RWPE1 (cell line): ENCODE data around the gene PTPRF.

Experiments
- CTCF ChIA-PET: fragments of 350-600 bp; sonication (Branson Sonifier 250); formaldehyde crosslinking; extraction: SDS; loops from one replicate; lab custom pipeline; 2021; lab: Yijun Ruan, JAX
- POLR2A ChIA-PET: fragments of 400-600 bp; formaldehyde crosslinking; extraction: SDS; loops from one replicate; lab custom pipeline; 2020; ENCODE audit warnings: antibody characterized with exemption; ENCODE audit not compliant: low non-redundant PET; lab: Yijun Ruan, JAX
- DNase-seq: peaks from one replicate; pipeline ENCODE4 v3.0.0; 2012; ENCODE audit warnings: low spot score
- H3K27ac ChIP-seq: fragments of 450-650 bp; 2 replicates; pipeline ENCODE4 v1.5.1; 2017
- TF ChIP-seq, protein P1 (sequence below): fragments of 450-650 bp; conservative IDR thresholded peaks from 2 replicates; pipeline ENCODE4 v1.5.1; 2017; ENCODE audit warnings: low read depth, mild to moderate bottlenecking

PTPRF gene

GRCh38 chr1:43619314-43619790 is 88.7 kb downstream of the PTPRF start:
- CTCF ChIA-PET, result no interaction called here
- TF ChIP-seq, protein P1, sequence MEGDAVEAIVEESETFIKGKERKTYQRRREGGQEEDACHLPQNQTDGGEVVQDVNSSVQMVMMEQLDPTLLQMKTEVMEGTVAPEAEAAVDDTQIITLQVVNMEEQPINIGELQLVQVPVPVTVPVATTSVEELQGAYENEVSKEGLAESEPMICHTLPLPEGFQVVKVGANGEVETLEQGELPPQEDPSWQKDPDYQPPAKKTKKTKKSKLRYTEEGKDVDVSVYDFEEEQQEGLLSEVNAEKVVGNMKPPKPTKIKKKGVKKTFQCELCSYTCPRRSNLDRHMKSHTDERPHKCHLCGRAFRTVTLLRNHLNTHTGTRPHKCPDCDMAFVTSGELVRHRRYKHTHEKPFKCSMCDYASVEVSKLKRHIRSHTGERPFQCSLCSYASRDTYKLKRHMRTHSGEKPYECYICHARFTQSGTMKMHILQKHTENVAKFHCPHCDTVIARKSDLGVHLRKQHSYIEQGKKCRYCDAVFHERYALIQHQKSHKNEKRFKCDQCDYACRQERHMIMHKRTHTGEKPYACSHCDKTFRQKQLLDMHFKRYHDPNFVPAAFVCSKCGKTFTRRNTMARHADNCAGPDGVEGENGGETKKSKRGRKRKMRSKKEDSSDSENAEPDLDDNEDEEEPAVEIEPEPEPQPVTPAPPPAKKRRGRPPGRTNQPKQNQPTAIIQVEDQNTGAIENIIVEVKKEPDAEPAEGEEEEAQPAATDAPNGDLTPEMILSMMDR, result no peak
- POLR2A ChIA-PET, result no interaction called here
- DNase-seq, result no peak
- no peak overlapping the region for H3K27ac ChIP-seq

DNA sequence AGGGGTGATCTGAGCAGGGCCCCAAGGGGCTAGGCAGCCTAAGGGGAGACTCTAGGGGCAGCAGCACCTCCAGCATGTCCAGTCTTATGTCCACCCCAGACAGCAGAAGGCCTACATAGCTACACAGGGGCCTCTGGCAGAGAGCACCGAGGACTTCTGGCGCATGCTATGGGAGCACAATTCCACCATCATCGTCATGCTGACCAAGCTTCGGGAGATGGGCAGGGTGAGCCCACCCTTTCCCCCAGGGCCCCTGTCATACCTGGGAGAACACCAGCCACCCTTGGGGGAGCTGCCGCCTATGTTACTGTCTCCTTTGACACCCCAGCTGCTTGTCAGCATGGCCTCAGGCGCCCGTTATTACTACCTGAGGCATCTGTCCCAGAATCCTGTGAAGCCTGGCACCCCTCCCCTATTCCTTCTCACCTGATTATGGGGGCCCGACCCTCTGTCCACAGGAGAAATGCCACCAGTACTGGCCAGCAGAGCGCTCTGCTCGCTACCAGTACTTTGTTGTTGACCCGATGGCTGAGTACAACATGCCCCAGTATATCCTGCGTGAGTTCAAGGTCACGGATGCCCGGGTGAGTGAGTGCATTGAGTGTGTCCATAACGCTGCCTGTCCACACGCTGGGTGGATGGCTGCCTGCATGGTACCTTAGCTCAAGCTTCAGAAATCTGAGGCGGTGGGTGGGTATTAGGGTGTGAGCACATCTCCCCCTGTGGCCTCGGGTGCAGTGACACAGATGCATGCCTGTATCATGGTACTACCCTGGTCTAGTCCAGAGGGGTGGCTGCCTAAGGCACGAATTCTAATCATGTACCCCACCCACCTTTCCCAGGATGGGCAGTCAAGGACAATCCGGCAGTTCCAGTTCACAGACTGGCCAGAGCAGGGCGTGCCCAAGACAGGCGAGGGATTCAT is 89.6 kb downstream of the PTPRF start:
- DNase-seq, result no peak
- CTCF ChIA-PET, result no interaction called here
- TF ChIP-seq, protein P1, result no peak
- POLR2A ChIA-PET, result no interaction called here
- H3K27ac ChIP-seq, result peak overlapping the region; percentile 44; the same call in 1 of the 2 replicates

DNA sequence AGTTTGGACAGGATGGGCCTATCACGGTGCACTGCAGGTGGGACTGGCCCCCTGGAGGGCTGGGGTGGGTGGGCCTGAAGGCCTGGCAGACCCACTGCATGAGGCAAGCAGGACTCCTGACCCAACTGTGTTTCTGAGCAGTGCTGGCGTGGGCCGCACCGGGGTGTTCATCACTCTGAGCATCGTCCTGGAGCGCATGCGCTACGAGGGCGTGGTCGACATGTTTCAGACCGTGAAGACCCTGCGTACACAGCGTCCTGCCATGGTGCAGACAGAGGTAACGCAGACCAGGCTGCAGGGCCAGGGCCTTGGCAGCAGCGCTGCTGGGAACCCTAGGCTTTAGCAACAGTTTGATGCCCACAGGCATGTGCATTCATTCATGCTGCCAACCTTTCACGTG is 90.3 kb downstream of the PTPRF start:
- TF ChIP-seq, protein P1, result no peak
- POLR2A ChIA-PET, result no interaction called here
- no peak for DNase-seq
- CTCF ChIA-PET, result no interaction called here
- H3K27ac ChIP-seq, result peak overlapping the region; percentile 44; the same call in 1 of the 2 replicates

DNA sequence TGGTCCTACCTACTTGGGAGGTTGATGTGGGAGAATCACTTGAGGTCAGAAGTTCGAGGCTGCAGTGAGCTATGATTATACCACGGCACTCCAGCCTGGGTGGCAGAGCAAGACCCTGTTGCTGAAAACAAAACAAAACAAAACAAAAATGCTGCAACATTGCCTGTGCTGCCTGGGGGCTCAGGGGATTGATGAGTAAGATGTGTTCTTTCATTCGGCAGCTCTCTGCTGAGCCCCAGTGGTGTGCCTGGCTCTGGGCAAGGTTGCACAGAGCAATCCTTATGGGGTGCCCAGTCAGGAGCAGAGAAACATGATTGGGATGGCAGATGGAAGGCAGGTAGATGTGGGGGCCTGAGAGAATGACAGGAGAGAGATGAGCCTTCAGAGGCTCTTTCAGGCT is 90.7 kb downstream of the PTPRF start:
- TF ChIP-seq, protein P1, result no peak
- H3K27ac ChIP-seq, result peak overlapping the region; percentile 44; the same call in 1 of the 2 replicates
- POLR2A ChIA-PET, result interaction anchor here (0.6 kb wide), 1 partner anchor 29 kb away, joined by 3 read pairs; no protein-coding TSS in a partner anchor
- no peak for DNase-seq
- CTCF ChIA-PET, result no interaction called here

GRCh38 chr1:43621861-43622260 is 91.2 kb downstream of the PTPRF start:
- H3K27ac ChIP-seq, result peak overlapping the region; percentile 44; the same call in 1 of the 2 replicates
- ChIA-PET CTCF (no interaction called here), POLR2A (interaction anchor here (0.6 kb wide), 1 partner anchor 29 kb away, joined by 3 read pairs; no protein-coding TSS in a partner anchor)
- DNase-seq, result no peak
- TF ChIP-seq, protein P1, result no peak

- H3K27ac ChIP-seq, result peak overlapping the region; percentile 44
- CTCF ChIA-PET, result no interaction called here
- TF ChIP-seq, protein P1, result no peak
- POLR2A ChIA-PET, result no interaction called here
- no peak for DNase-seq
Observed at GRCh38 chr1:43622471-43622870, 91.8 kb downstream of the PTPRF start.
